HCT116 (cell line): ENCODE data around the gene MYO16. TPM values are rescaled to one million over a fixed set of nuclear protein-coding genes. Genes with fewer than 3 reads are reported as not detected.

Experiments
- ATAC-seq: fragments of 200-7000 bp; cut with Tn5 transposase; 2 replicates; pipeline ENCODE4 v1.9.1; 2020; ENCODE audit warnings: mild to moderate bottlenecking, moderate library complexity
- BruUV-seq: library from RNA; stranded (reverse); fragments of 400-500 nt; replicated peaks from 2 replicates; lab custom pipeline; 2021; lab: Mats Ljungman, UMichigan
- CTCF ChIA-PET: fragments of 300-600 bp; sonication (Branson Sonifier 250); formaldehyde crosslinking; loops from one replicate; lab custom pipeline; 2021; ENCODE audit warnings: antibody characterized with exemption; lab: Charles Lee
- POLR2A ChIA-PET: fragments of 300-600, 350-600 bp; sonication (Branson Sonifier 250); formaldehyde crosslinking; loops from one replicate; lab custom pipeline; 2021; ENCODE audit warnings: antibody characterized with exemption; lab: Charles Lee
- RAD21 ChIA-PET, 2 experiments: fragments of 300-600 bp; sonication (Branson Sonifier 250); formaldehyde crosslinking; loops; one replicate each; lab custom pipeline; 2023; ENCODE audit warnings: low total read pairs in 2 of 2; ENCODE audit not compliant: uncharacterized antibody in 2 of 2, unreplicated experiment in 2 of 2, low non-redundant PET in 1 of 2; lab: Charles Lee
- DNase-seq: peaks from one replicate; pipeline ENCODE4 v3.0.0-alpha.2; 2010; ENCODE audit warnings: low read depth, low spot score
- H2AFZ ChIP-seq: fragments of 200-600 bp; shearing (Covaris generic), sonication (generic); 2 replicates; pipeline ENCODE4 v1.6.1; 2017; ENCODE audit warnings: low read depth, mixed run types, mixed read lengths, antibody characterized with exemption, low read length; ENCODE audit not compliant: poor library complexity, severe bottlenecking
- H3K27ac ChIP-seq: 2 replicates; pipeline ENCODE4 v1.5.1; 2012; ENCODE audit warnings: low read depth, low read length
- H3K27me3 ChIP-seq: fragments of 200-600 bp; sonication (generic); 2 replicates; pipeline ENCODE4 v1.6.1; 2016; ENCODE audit warnings: mixed run types, low read length, mixed read lengths; ENCODE audit not compliant: insufficient read depth
- H3K36me3 ChIP-seq, 2 experiments: fragments of 200-500 bp in 1 of 2; fragments of 200-600 bp in 1 of 2; sonication (Bioruptor generic) in 1 of 2; sonication (generic) in 1 of 2; 2 replicates each; pipeline versions ENCODE4 v1.5.1 to v1.6.1; 2014 to 2016; ENCODE audit warnings: low read length in 2 of 2, inconsistent platforms in 1 of 2, mixed read lengths in 1 of 2, mixed run types in 1 of 2; ENCODE audit not compliant: insufficient read depth in 2 of 2, control insufficient read depth in 1 of 2
- H3K4me1 ChIP-seq, 2 experiments: fragments of 200-600 bp in 1 of 2; sonication (generic) in 1 of 2; 2 replicates each; pipeline versions ENCODE4 v1.5.1 to v1.6.1; 2012 to 2017; ENCODE audit warnings: low read length in 2 of 2, inconsistent platforms in 1 of 2, mild to moderate bottlenecking in 1 of 2, mixed read lengths in 1 of 2, mixed run types in 1 of 2, moderate library complexity in 1 of 2; ENCODE audit not compliant: insufficient read depth in 2 of 2, control insufficient read depth in 1 of 2
- H3K4me2 ChIP-seq: fragments of 200-600 bp; sonication (generic); 2 replicates; pipeline ENCODE4 v1.6.1; 2017; ENCODE audit warnings: mixed run types, low read length, mixed read lengths
- H3K4me3 ChIP-seq, 2 experiments: fragments of 200-600 bp in 1 of 2; sonication (generic) in 1 of 2; replicated peaks in 1 of 2; 2 replicates each; pipeline ENCODE4 v1.5.1; 2011 to 2016; ENCODE audit warnings: low read length in 2 of 2, control low read depth in 1 of 2, low read depth in 1 of 2, mild to moderate bottlenecking in 1 of 2, mixed read lengths in 1 of 2, mixed run types in 1 of 2
- H3K79me2 ChIP-seq: fragments of 200-600 bp; sonication (generic); 2 replicates; pipeline ENCODE4 v1.6.1; 2017; ENCODE audit warnings: mild to moderate bottlenecking, mixed run types, low read length, moderate library complexity, mixed read lengths; ENCODE audit not compliant: insufficient read depth
- H3K9ac ChIP-seq: fragments of 200-600 bp; sonication (generic); 2 replicates; pipeline ENCODE4 v1.6.1; 2016; ENCODE audit warnings: low read length, mixed read lengths
- H3K9me2 ChIP-seq: fragments of 200-600 bp; sonication (generic), shearing (Covaris generic); 2 replicates; pipeline ENCODE4 v1.6.1; 2017; ENCODE audit warnings: mixed run types, mild to moderate bottlenecking, moderate library complexity; ENCODE audit not compliant: insufficient read depth
- H3K9me3 ChIP-seq, 2 experiments: fragments of 200-500 bp in 1 of 2; fragments of 200-600 bp in 1 of 2; sonication (Bioruptor generic) in 1 of 2; sonication (generic) in 1 of 2; 2 replicates each; pipeline ENCODE4 v1.6.1; 2014 to 2017; ENCODE audit warnings: low read length in 2 of 2, mixed read lengths in 2 of 2, inconsistent platforms in 1 of 2, low read depth in 1 of 2, mild to moderate bottlenecking in 1 of 2, mixed run types in 1 of 2, moderate library complexity in 1 of 2; ENCODE audit not compliant: control insufficient read depth in 1 of 2, insufficient read depth in 1 of 2
- H4K20me1 ChIP-seq: fragments of 200-600 bp; sonication (generic), shearing (Covaris generic); 2 replicates; pipeline ENCODE4 v1.6.1; 2017; ENCODE audit warnings: mixed run types, mild to moderate bottlenecking, moderate library complexity; ENCODE audit not compliant: insufficient read depth
- ATF3 ChIP-seq: IDR thresholded peaks from 2 replicates; pipeline ENCODE4 v1.6.1; 2012
- CBX3 ChIP-seq: IDR thresholded peaks from 2 replicates; pipeline ENCODE4 v1.6.1; 2012; ENCODE audit warnings: low read depth
- CEBPB ChIP-seq: IDR thresholded peaks from 2 replicates; pipeline ENCODE4 v1.6.1; 2012; ENCODE audit warnings: low read depth
- EGR1 ChIP-seq: IDR thresholded peaks from 2 replicates; pipeline ENCODE4 v1.6.1; 2012; ENCODE audit warnings: low read depth
- EZH2phosphoT487 ChIP-seq: fragments of 200-600 bp; IDR thresholded peaks from 2 replicates; pipeline ENCODE4 v1.6.1; 2018; ENCODE audit warnings: antibody characterized with exemption, borderline replicate concordance
- JUND ChIP-seq: IDR thresholded peaks from 2 replicates; pipeline ENCODE4 v1.6.1; 2012
- POLR2AphosphoS5 ChIP-seq: IDR thresholded peaks from 2 replicates; pipeline ENCODE4 v1.6.1; 2011; ENCODE audit warnings: mild to moderate bottlenecking, low read depth, low read length, moderate library complexity
- SIN3A ChIP-seq: IDR thresholded peaks from 2 replicates; pipeline ENCODE4 v1.6.1; 2012; ENCODE audit warnings: low read depth
- ZNF274 ChIP-seq: fragments of 200-500 bp; sonication (Bioruptor generic); IDR thresholded peaks from 2 replicates; pipeline ENCODE4 v1.6.1; 2014; ENCODE audit warnings: mild to moderate bottlenecking, low read depth, low read length, inconsistent platforms
- intact Hi-C: fragments of 100-400 bp; cut with micrococcal nuclease; formaldehyde crosslinking; loops from 2 replicates; pipeline ENCODE4 v1.10.0; 2022
- total RNA-seq: library from RNA; stranded (reverse); gene quantifications from one replicate; pipeline ENCODE4 v1.2.1, GENCODE V29; 2021; ENCODE audit not compliant: unreplicated experiment

Gene MYO16
- total RNA-seq, 1 experiment from 2014 or later, result 0.07 TPM

- Histone ChIP-seq H4K20me1 (no peaks in the 10 kb centered on the region), H2AFZ (no peak overlapping the region), H3K4me2 (no peak overlapping the region), H3K27me3 (no peaks in the 10 kb centered on the region), H3K9me3 (no peaks in the 10 kb centered on the region), H3K27ac (no peak overlapping the region), H3K79me2 (no peaks in the 10 kb centered on the region), H3K9me2 (no peaks in the 10 kb centered on the region), H3K36me3 (no peaks in the 10 kb centered on the region), H3K4me3 (no peak overlapping the region), H3K4me1 (peaks cover 0 to 3% of the 10 kb centered on the region in 2 experiments; a peak in 1 of 4 replicates), H3K9ac (no peak overlapping the region)
- ChIA-PET RAD21 (no interaction called here), CTCF (no interaction called here), POLR2A (no interaction called here)
- no peak for TF ChIP-seq SIN3A
- no peak for TF ChIP-seq ZNF274
- no peak for TF ChIP-seq EGR1
- no peak for TF ChIP-seq ATF3
- no peak for TF ChIP-seq EZH2phosphoT487
- TF ChIP-seq CEBPB, result no peak
- TF ChIP-seq POLR2AphosphoS5, result no peak
- ATAC-seq (no peak), DNase-seq (no peak)
- intact Hi-C loops, result no loop called here
- BruUV-seq, result no TSS peak
Observed at GRCh38 chr13:108932196-108932595, 302.8 kb downstream of the MYO16 start.

GRCh38 chr13:108933061-108933460 is 303.6 kb downstream of the MYO16 start:
- H3K27ac ChIP-seq, result no peak overlapping the region
- CTCF ChIA-PET, result no interaction called here
- no peaks in the 10 kb centered on the region for H3K27me3 ChIP-seq
- no peaks in the 10 kb centered on the region for H3K36me3 ChIP-seq
- BruUV-seq, result no TSS peak
- TF ChIP-seq JUND, result no peak
- no peak for TF ChIP-seq CBX3
- RAD21 ChIA-PET, result no interaction called here
- no peak overlapping the region for H3K9ac ChIP-seq
- H2AFZ ChIP-seq, result no peak overlapping the region
- H3K4me3 ChIP-seq, result no peak overlapping the region
- H4K20me1 ChIP-seq, result no peaks in the 10 kb centered on the region
- no peak for DNase-seq
- H3K79me2 ChIP-seq, result no peaks in the 10 kb centered on the region
- H3K4me2 ChIP-seq, result no peak overlapping the region
- H3K9me2 ChIP-seq, result no peaks in the 10 kb centered on the region
- intact Hi-C loops, result no loop called here
- POLR2A ChIA-PET, result no interaction called here
- ATAC-seq, result no peak
- H3K4me1 ChIP-seq, result peaks cover 0 to 3% of the 10 kb centered on the region in 2 experiments; a peak in 1 of 4 replicates
- no peaks in the 10 kb centered on the region for H3K9me3 ChIP-seq
